ENCODE data around the gene SLC8A2.

SLC8A2 gene

GRCh38 chr19:47381121-47381520 lies 90.6 kb downstream of the SLC8A2 start:
- no peak for DNase-seq (ENCODE audit: low read depth)

DNA sequence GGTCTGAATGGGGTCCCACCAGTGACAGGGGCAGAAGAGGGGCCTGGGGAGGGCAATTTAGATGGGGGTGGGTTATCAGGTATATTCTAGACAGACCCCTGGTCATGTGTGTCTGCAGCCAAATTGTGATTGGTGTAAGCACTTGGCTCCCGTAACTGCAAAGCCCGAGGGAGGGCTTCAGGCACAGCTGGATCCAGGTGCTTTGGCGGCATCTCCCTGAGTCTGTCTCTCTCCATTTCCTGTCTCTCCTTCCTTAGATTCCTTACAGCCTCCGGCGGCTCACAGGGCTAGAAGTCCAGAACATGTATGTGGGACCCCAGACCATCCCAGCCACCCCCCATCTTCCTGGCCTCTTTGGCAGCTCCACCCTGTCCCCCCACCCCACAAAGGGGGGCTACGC lies 91.1 kb downstream of the SLC8A2 start:
- DNase-seq (ENCODE audit: low read depth), result no peak

DNA sequence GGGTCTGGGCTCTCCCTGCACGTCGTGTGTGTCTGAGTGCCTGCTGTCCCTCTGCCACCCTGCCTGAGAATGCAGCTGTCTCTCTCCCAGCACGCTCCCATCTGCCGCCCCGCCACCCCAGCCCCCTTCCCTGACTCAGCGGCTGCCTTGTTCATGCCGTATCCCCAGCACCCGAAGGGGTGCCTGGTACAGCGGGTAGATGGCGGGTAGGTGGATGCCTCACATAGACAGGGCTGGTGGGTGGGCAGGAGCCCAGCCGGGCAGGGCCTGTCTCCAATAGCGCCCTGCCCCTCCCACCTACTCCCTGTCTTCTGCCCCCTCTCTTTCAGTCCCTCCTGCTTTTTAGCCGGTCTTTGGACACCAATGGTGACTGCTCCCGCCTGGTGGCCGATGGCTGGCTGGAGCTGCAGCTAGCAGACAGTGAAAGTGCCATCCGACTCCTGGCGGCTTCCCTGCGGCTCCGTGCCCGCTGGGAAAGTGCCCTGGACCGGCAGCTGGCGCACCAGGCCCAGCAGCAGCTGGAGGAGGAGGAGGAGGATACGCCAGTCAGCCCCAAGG lies 92.2 kb downstream of the SLC8A2 start:
- no peak for DNase-seq (ENCODE audit: low read depth)

DNA sequence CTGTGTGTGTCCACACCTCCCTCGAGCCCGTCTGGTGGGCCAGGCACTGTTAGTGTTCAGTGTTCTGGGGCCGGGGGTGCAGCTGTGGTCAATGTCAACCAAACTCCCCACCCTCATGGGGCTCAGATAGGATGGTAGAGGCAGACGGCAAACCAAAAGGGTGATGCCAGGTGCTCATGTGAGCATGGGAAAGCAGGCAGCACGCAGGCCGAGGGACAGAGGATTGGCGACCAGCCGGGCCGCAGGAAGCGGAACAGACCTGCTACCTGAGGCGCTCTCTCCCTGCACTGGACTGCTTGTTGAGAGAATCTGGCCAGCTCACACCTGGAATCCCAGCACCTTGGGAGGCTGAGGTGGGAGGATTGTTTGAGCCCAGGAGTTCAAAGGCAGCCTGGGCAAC lies 93.4 kb downstream of the SLC8A2 start:
- no peak for DNase-seq (ENCODE audit: low read depth)

Data from fibroblast of gingiva (primary cell).